Hepatic stellate cell (primary cell): Measurements from ENCODE around the gene CHD9.
"Not testable (repeated sequence)": the region's sequence is repeated elsewhere in the genome, so short reads cannot be mapped to it uniquely, and the experiment has no call there.

Experiments
- DNase-seq: peaks from one replicate; pipeline ENCODE4 v3.0.0; 2011; ENCODE audit warnings: low spot score

Gene CHD9

GRCh38 chr16:53131363-53132071, 76.7 kb downstream of the CHD9 start:
- peak; percentile 68 for DNase-seq

DNA sequence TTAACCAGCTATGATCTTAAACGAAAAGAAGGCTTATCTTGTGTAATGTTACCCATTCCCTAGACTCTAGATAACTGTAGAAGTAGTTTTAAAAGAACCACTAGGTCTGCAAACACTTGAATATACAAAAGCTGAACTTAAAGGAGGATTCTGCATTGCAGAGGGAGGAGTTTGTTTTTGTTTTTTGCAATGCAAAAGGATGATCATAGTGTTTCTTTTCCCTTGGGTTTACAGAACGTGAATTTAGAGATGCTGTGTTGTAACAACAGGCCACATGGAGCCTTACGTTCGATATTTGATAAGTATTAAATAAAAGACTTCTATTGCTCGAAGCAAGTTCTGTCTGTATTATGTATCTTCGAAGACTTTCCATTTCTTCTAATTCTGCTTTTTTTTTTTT, 77.6 kb downstream of the CHD9 start:
- DNase-seq, result no peak

GRCh38 chr16:53135329-53135728, 80.5 kb downstream of the CHD9 start:
- DNase-seq, result no peak

DNA sequence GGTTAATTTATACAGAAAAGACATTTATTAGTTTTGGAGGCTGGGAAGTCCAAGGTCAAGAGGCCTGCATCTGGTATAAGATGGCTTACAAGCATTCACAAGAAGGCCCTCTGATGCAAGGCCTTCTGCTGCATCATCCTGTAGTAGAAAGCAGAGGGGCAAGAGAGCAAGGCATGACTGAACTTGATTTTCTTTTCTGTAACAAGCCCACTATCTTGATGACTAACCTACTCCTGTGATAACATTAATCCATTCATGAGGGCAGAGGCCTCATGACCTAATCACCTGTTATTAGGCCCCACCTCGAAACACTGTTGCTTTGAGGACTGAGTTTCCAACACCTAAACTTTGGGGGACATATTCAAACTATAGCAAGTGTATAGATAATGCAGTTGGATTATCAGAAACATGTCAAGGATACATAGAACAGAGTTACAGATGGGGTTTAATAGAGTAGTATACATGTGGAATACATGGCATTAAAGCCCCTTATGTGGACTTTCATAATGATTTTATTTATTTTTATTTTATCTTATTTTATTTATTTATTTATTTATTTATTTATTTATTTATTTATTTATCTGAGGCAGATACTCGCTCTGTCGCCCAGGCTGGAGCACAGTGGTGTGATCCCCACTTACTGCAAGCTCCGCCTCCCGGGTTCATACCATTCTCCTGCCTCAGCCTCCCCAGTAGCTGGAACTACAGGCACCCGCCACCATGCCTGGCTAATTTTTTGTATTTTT, 88.2 kb downstream of the CHD9 start:
- DNase-seq, result no peak

- no peak for DNase-seq
Observed at GRCh38 chr16:53147500-53148065, 92.8 kb downstream of the CHD9 start.

- DNase-seq, result no peak
Observed at GRCh38 chr16:53150769-53151168, 96.0 kb downstream of the CHD9 start.

DNA sequence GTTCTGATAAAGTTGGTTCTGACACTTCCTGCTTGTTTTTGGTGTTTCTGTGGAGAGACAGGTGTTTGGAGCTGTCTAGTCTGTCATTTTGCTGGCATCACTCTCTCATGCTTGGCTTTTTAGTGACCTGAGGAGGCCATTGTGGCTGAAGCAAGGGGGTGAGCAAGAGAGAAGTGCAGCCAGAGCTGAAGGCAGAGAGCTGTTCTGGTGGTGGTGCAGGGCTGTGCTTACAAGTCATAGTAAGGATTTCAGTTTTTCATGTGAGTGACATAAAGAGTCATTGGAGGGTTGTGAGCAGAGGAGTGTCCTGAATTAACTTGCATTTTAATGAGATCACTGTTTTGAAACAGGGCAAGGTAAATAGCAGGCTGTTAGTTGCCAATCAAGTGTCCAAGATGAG, 97.5 kb downstream of the CHD9 start:
- DNase-seq, result no peak

GRCh38 chr16:53153130-53153529, 98.3 kb downstream of the CHD9 start:
- no peak for DNase-seq

DNA sequence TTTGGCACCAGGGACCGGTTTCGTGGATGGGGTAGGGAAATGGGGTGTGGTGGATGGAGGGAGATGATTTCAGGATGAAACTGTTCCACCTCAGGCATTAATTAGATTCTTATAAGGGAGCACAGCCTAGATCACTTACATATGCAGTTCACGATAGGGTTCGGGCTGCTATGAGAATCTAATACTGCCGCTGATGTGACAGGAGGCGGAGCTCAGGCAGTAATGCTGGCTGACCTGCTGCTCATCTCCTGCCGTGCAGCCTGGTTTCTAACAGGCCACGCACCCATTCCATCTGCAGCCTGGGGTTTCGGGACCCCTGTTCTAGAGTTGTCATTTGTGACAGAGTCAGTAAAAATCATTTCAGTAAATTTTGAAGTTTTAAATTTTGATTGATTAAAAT, 99.7 kb downstream of the CHD9 start:
- no peak for DNase-seq

- DNase-seq, result peak; percentile 11
Observed at GRCh38 chr16:53156516-53156915, 101.7 kb downstream of the CHD9 start.

- peak; percentile 27 for DNase-seq
Observed at GRCh38 chr16:53159781-53160436, 105.1 kb downstream of the CHD9 start.

DNA sequence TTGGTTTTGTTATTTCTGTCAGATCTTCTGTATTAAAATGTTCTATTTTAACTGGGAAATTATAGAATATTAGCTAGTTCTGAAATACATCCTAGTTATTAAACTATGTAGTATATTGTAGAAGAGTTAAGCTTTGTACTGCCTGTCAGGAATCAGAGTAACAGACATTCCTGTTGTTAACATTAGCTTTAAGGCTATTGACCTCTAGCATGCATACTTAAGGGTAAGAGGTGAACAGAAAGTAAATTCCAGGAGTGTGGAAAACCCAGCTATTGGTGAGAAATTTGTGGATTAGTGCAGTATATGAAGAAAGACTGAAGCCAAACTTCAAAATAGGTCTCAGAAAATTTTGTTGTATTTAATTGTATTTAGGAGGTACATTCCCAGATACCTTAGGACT, 111.3 kb downstream of the CHD9 start:
- DNase-seq, result no peak

DNA sequence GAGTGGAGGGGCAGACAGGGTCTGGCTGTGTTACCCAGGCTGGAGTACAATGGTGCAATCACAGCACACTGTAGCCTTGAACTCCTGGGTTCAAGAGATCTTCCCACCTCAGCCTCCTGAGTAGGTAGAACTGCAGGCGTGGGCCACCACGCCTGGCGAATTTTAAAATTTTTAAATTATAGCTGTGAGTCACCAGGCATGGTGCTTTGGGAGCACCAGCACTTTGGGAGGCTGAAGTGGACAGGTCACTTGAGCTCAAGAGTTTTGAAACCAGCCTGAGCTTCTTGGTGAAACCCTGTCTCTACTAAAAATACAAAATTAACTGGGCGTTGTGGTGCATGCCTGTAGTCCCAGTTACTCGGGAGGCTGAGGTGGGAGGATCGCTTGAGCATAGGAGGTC, 114.0 kb downstream of the CHD9 start:
- DNase-seq, result no peak

DNA sequence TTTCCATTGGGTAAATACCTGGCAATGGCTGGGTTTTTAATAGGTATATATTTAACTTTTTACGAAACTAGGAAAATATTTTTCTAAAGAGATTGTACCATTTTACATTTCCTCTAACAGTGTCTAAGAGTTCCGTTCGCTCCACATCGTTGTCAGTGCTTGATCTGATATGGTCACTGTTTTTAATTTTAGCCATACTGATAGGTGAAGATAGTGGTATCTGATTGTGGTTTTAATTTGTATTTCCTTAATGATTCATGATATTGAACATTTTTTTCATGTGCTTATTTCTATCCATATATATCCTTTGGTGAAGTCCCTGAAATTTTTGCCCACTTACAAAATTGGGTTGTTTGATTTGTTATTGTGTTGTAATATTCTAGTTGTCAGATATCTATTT, 117.7 kb downstream of the CHD9 start:
- DNase-seq, result no peak

GRCh38 chr16:53175118-53175517, 120.3 kb downstream of the CHD9 start:
- DNase-seq, result no peak

GRCh38 chr16:53176434-53176833, 121.6 kb downstream of the CHD9 start:
- no peak for DNase-seq

DNA sequence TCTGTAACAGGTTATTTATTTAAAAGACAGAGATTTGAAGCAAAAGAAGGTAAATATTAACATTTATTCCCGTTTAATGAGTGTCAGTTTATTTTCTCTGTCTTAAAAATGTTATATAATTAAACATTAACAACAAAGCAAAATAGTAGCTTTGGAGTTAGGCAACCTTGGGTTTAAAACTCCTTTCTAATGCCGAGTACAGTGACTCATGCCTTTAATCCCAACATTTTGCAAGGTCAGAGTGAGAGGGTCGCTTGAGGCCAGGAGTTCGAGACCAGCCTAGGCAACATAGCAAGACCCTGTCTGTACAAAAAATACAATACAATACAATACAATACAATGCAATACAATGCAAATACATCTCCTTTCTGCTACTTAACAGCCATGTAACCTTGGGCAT, 128.7 kb downstream of the CHD9 start:
- no peak for DNase-seq

- not testable (repeated sequence) for DNase-seq
Observed at GRCh38 chr16:53185741-53186140, 130.9 kb downstream of the CHD9 start.

- DNase-seq, result no peak
Observed at GRCh38 chr16:53187775-53188174, 133.0 kb downstream of the CHD9 start.

DNA sequence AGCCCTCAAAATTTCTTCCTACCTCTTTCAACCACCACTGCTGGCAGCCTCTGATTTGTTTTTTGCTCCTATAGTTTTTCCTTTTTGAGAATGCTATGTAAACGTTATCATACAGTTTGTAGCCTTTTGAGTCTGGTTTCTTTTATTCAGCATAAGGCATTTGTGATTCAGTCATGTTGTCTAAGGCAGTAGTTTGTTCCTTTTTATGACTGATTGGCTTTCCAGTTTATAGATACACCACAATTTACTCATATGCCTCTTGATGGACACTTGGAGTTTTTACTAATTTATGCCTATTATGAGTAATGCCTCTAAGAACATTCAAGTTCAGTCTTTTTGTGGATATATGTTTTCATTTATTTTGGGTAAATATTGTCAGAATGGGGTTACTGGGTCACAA, 136.6 kb downstream of the CHD9 start:
- DNase-seq, result no peak

- no peak for DNase-seq
Observed at GRCh38 chr16:53198933-53199332, 144.1 kb downstream of the CHD9 start.

GRCh38 chr16:53201900-53202299, 147.1 kb downstream of the CHD9 start:
- DNase-seq, result no peak

- no peak for DNase-seq
Observed at GRCh38 chr16:53202398-53202797, 147.6 kb downstream of the CHD9 start.
